Measurements from ENCODE around the gene USP10. TPM values are rescaled to one million over a fixed set of nuclear protein-coding genes. Genes with fewer than 3 reads are reported as not detected.

USP10 gene
- total RNA-seq, 4 donors from 2014 or later: 44.6 to 89.6 (median 55.9) TPM

- ATAC-seq (ENCODE audit: low FRiP score): no peak
- DNase-seq (ENCODE audit: low spot score): no peak
- TF ChIP-seq CTCF (IDR thresholded peaks at IDR 0.05): no peak
Observed at GRCh38 chr16:84759061-84759460, 59.3 kb downstream of the USP10 start.

GRCh38 chr16:84759906-84760305 lies 60.1 kb downstream of the USP10 start:
- ATAC-seq (ENCODE audit: low FRiP score) (no peak), DNase-seq (ENCODE audit: low spot score) (no peak)
- TF ChIP-seq CTCF (IDR thresholded peaks at IDR 0.05): no peak

- no peak for TF ChIP-seq CTCF (IDR thresholded peaks at IDR 0.05)
- DNase-seq (ENCODE audit: low spot score) (no peak), ATAC-seq (ENCODE audit: low FRiP score) (no peak)
Observed at GRCh38 chr16:84761448-84762368, 61.9 kb downstream of the USP10 start.

- no peak for TF ChIP-seq CTCF (IDR thresholded peaks at IDR 0.05)
- DNase-seq (ENCODE audit: low spot score) (no peak), ATAC-seq (ENCODE audit: low FRiP score) (no peak)
Observed at GRCh38 chr16:84763164-84763563, 63.4 kb downstream of the USP10 start.

- ATAC-seq (ENCODE audit: low FRiP score) (no peak), DNase-seq (ENCODE audit: low spot score) (no peak)
- TF ChIP-seq CTCF (IDR thresholded peaks at IDR 0.05): no peak
Observed at GRCh38 chr16:84763629-84764028, 63.8 kb downstream of the USP10 start.

GRCh38 chr16:84764970-84765369 lies 65.2 kb downstream of the USP10 start:
- no peak for TF ChIP-seq CTCF (IDR thresholded peaks at IDR 0.05)
- ATAC-seq (ENCODE audit: low FRiP score): no peak

More at GRCh38 chr16:84764970-84765369, 65.2 kb downstream of the USP10 start:
- no peak for DNase-seq (ENCODE audit: low spot score)

Data from omental fat pad (tissue), 4 donors.